A549 (cell line): Measurements from ENCODE around the gene PLN. TPM values are rescaled to one million over a fixed set of nuclear protein-coding genes. Genes with fewer than 3 reads are reported as not detected.

Experiments
- ATAC-seq, 2 experiments: fragments of 200-7000 bp in 1 of 2; fragments of >200 bp in 1 of 2; cut with Nextera tagmentation in 1 of 2; cut with Tn5 transposase in 1 of 2; 3 replicates each; pipeline versions ENCODE4 v1.8.0 to v1.9.1; 2018 to 2020; ENCODE audit warnings: mild to moderate bottlenecking in 1 of 2, moderate library complexity in 1 of 2
- CTCF ChIA-PET: fragments of 300-600 bp; sonication (Branson Sonifier 250); formaldehyde crosslinking; extraction: SDS; loops from one replicate; lab custom pipeline; 2021; ENCODE audit warnings: antibody characterized with exemption, inconsistent platforms; lab: Yijun Ruan, JAX
- POLR2A ChIA-PET: fragments of 350-600 bp; formaldehyde crosslinking; extraction: SDS; loops from one replicate; lab custom pipeline; 2021; ENCODE audit warnings: antibody characterized with exemption, inconsistent platforms; lab: Yijun Ruan, JAX
- DNase-seq, 2 experiments: peaks; one replicate each; pipeline versions ENCODE4 v3.0.0 to v3.0.0-alpha.2; 2011 to 2016; ENCODE audit warnings: low read depth in 1 of 2, low spot score in 1 of 2
- FAIRE-seq: peaks from 2 replicates; lab custom pipeline; 2011; peaks lifted over from hg19 to GRCh38; lab: Jason Lieb, UNC
- H3K27ac ChIP-seq, 2 experiments: fragments of >200 bp; sonication (Bioruptor Twin); formaldehyde crosslinking; 3 replicates each; pipeline ENCODE4 v1.5.1; 2016 to 2017
- H3K4me1 ChIP-seq: fragments of >200 bp; sonication (Bioruptor Twin); formaldehyde crosslinking; 3 replicates; pipeline ENCODE4 v1.6.1; 2016
- H3K4me2 ChIP-seq: fragments of >200 bp; sonication (Bioruptor Twin); formaldehyde crosslinking; 3 replicates; pipeline ENCODE4 v1.6.1; 2016
- H3K4me3 ChIP-seq: fragments of >200 bp; sonication (Bioruptor Twin); formaldehyde crosslinking; 3 replicates; pipeline ENCODE4 v1.5.1; 2016
- H3K9me3 ChIP-seq: fragments of >200 bp; sonication (Bioruptor Twin); formaldehyde crosslinking; 3 replicates; pipeline ENCODE4 v1.6.1; 2016
- CBX8 ChIP-seq: fragments of 200-600 bp; sonication (generic); IDR thresholded peaks from 2 replicates; pipeline ENCODE4 v1.6.1; 2016
- CEBPB ChIP-seq, 2 experiments: fragments of >200 bp in 1 of 2; sonication (Bioruptor Twin) in 1 of 2; formaldehyde crosslinking in 1 of 2; IDR thresholded peaks; 2 replicates each; pipeline ENCODE4 v1.6.1; 2012 to 2016
- ESRRA ChIP-seq: fragments of 150-350 bp; IDR thresholded peaks from 2 replicates; pipeline ENCODE4 v1.6.1; 2014; ENCODE audit warnings: mild to moderate bottlenecking, low read length, borderline replicate concordance
- FOXS1 ChIP-seq: fragments of 250-450 bp; sonication (Bioruptor Pico); IDR thresholded peaks from 2 replicates; pipeline ENCODE4 v1.5.0; 2020; ENCODE audit warnings: mild to moderate bottlenecking, moderate library complexity
- GATA3 ChIP-seq: IDR thresholded peaks from 2 replicates; pipeline ENCODE4 v1.6.1; 2012; ENCODE audit warnings: borderline replicate concordance
- HDAC2 ChIP-seq: fragments of 200-600 bp; sonication (generic); IDR thresholded peaks from 2 replicates; pipeline ENCODE4 v1.6.1; 2016
- HOXA7 ChIP-seq: fragments of 250-450 bp; sonication (Bioruptor Pico); IDR thresholded peaks from 2 replicates; pipeline ENCODE4 v1.5.0; 2020; ENCODE audit warnings: mild to moderate bottlenecking, moderate library complexity
- HOXB13 ChIP-seq: fragments of 250-450 bp; sonication (Bioruptor Pico); IDR thresholded peaks from 2 replicates; pipeline ENCODE4 v1.5.0; 2020; ENCODE audit warnings: low read depth, mild to moderate bottlenecking, moderate library complexity
- HOXB5 ChIP-seq: fragments of 250-450 bp; sonication (Bioruptor Pico); IDR thresholded peaks from 2 replicates; pipeline ENCODE4 v1.5.0; 2020; ENCODE audit warnings: mild to moderate bottlenecking, moderate library complexity
- JUN ChIP-seq, 2 experiments: fragments of >200 bp; sonication (Bioruptor Twin); formaldehyde crosslinking; IDR thresholded peaks; 2 replicates in 1 of 2; 3 replicates in 1 of 2; pipeline ENCODE4 v1.6.1; 2016 to 2017
- KDM1A ChIP-seq: fragments of 200-600 bp; sonication (generic); IDR thresholded peaks from 2 replicates; pipeline ENCODE4 v1.6.1; 2016; ENCODE audit warnings: low read depth, mild to moderate bottlenecking
- KDM5A ChIP-seq: fragments of 200-600 bp; sonication (generic); IDR thresholded peaks from 2 replicates; pipeline ENCODE4 v1.6.1; 2016; ENCODE audit warnings: antibody characterized with exemption, mild to moderate bottlenecking
- NFE2L2 ChIP-seq: fragments of 150-350 bp; conservative IDR thresholded peaks from 2 replicates; pipeline ENCODE4 v1.6.1; 2014; ENCODE audit warnings: low read length
- RAD21 ChIP-seq, 2 experiments: fragments of >200 bp in 1 of 2; sonication (Bioruptor Twin) in 1 of 2; formaldehyde crosslinking in 1 of 2; IDR thresholded peaks in 1 of 2; conservative IDR thresholded peaks in 1 of 2; 2 replicates in 1 of 2; 3 replicates in 1 of 2; pipeline ENCODE4 v1.6.1; 2012 to 2018; ENCODE audit warnings: inconsistent platforms in 1 of 2
- RFX5 ChIP-seq: fragments of 450-650 bp; IDR thresholded peaks from 2 replicates; pipeline ENCODE4 v1.7.1; 2014; ENCODE audit warnings: antibody characterized with exemption, mild to moderate bottlenecking, moderate library complexity
- TFCP2L1 ChIP-seq: fragments of 250-450 bp; sonication (Bioruptor Pico); IDR thresholded peaks from 2 replicates; pipeline ENCODE4 v1.5.0; 2021; ENCODE audit warnings: mild to moderate bottlenecking
- TP53 ChIP-seq: fragments of 250-450 bp; sonication (Bioruptor Pico); IDR thresholded peaks from 2 replicates; pipeline ENCODE4 v1.5.0; 2021; ENCODE audit warnings: mild to moderate bottlenecking, moderate library complexity
- ZFP36 ChIP-seq: fragments of 450-650 bp; IDR thresholded peaks from 2 replicates; pipeline ENCODE4 v1.6.1; 2014; ENCODE audit warnings: borderline replicate concordance; ENCODE audit not compliant: partially characterized antibody
- ZNF302 ChIP-seq: fragments of 250-450 bp; sonication (Bioruptor Pico); IDR thresholded peaks from 2 replicates; pipeline ENCODE4 v1.9.0; 2021; ENCODE audit warnings: inconsistent platforms, mild to moderate bottlenecking, moderate library complexity
- WGBS: methylation state at CpG from one replicate; pipeline ENCODE4 v1.1.6; 2017; ENCODE audit errors: missing lambda C conversion rate; 5-methylcytosine and 5-hydroxymethylcytosine counted together
- polyA plus RNA-seq, 4 experiments: library from polyadenylated mRNA; depleted of rRNA in 3 of 4; stranded (reverse); fragments of >200 nt; fragmentation: RNase III in 1 of 4; extraction: RNeasy Plus Mini Kit Qiagen cat#74134 plus additional on column Dnase treatment in 1 of 4; gene quantifications; 2 replicates in 3 of 4; 3 replicates in 1 of 4; pipeline ENCODE4 v1.2.3, GENCODE V29; 2011 to 2017
- TF ChIP-seq, protein P1 (sequence below): IDR thresholded peaks from 2 replicates; pipeline ENCODE4 v1.6.1; 2012; ENCODE audit warnings: low read depth, borderline replicate concordance
- TF ChIP-seq, protein P2 (sequence below): IDR thresholded peaks from 2 replicates; pipeline ENCODE4 v1.6.1; 2012

Gene PLN
- polyA plus RNA-seq, 2 of the 4 experiments (the other 2 are of a cell fraction): not detected

DNA sequence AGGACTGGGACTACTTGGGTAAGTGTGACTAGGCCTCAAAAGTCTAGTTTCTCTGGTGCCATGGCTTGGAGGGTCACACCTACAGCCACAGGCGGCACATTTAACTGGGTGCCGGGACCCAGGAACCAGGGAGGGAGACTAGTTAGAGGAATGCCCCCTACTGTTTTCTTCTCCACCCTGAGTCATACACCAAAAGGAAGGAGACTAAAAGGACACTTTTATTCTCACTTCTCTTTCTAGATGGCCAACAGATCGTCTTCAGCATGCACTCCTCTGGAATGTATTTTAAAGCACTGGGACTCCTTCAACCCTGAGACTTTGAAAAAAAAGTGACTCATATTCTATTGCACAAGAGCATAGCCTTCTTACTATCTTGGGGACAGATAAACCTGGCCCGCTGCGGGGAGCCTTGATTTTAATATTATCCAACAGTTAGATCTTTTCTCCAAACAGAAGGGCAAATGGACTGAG lies 33.4 kb downstream of the PLN start:
- Histone ChIP-seq H3K4me2 (no peak overlapping the region), H3K9me3 (peaks cover 6% of the 10 kb centered on the region; the same call in 2 of the 3 replicates), H3K4me1 (no peaks in the 10 kb centered on the region), H3K4me3 (no peak overlapping the region), H3K27ac (no peak overlapping the region)
- no peak for ATAC-seq
- ChIA-PET POLR2A (no interaction called here), CTCF (no interaction called here)
- WGBS: 90% methylated on average over 5 of the region's 5 CpGs
- FAIRE-seq: no peak
- no peak for DNase-seq
- no peak for TF ChIP-seq HOXB13 (CRISPR knock-in tag)
- TF ChIP-seq CEBPB (IDR thresholded peaks at IDR 0.05): peak in 1 of 2 experiments; percentile 40; a peak in 1 of 4 replicates

DNA sequence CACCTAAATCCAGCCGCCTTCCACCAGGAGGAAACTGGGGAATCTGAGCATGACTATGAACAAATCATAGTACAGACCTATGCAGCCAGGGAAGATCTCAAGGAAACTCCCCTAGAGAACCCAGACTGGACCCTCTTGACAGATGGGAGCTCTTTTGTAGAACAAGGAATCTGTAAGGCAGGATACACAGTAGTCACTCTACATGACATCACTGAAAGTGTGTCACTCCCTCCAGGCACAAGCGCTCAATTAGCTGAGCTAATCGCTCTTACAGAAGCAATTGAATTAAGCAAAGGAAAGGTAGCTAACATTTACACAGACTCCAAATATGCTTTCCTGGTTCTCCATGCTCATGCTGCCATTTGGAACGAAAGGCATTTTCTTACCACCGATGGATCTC lies 36.8 kb downstream of the PLN start:
- FAIRE-seq: no peak

DNA sequence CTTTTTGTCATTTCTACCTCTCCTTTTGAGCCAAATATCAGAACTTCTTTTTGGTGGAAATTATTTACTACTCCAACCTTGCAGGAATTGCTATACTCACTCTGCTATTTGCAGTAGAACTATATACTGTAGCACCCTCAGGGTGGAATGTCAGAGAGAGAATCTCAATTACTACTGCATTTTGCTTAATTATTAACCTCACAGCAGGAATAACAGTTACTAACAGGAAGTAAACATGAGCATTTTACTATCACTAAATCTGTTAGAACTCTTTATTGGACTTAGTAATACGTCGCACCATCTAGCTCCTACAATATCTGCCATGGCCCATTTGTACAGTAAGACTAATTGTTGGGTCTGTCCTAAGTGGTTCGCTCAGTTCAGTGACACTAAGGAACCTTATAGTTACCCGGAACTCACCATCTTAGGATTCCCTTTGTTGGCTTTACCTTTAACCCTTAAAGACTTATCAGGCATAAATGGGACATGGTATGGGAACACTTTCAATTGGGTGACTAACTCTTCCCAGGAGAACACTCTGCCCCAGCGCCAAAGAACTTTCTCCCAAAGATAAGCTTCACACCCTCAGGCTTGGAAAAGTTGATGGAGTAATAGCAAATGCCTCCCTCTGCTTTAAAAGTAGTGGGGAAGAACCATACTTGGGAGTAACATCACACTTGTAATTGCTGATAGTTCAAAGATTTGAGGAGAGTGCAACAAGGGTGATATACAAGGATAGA lies 38.8 kb downstream of the PLN start:
- CTCF ChIA-PET: no interaction called here

More for the DNA sequence above, 36.8 kb downstream of the PLN start:
- ChIA-PET CTCF (interaction anchor here (0.7 to 2.0 kb wide), 2 partner anchors 15 to 19 kb away, joined by 3 to 4 read pairs; no protein-coding TSS in a partner anchor), POLR2A (no interaction called here)
- Histone ChIP-seq H3K4me2 (no peak overlapping the region), H3K4me3 (no peak overlapping the region), H3K4me1 (peaks cover 5% of the 10 kb centered on the region; the same call in 1 of the 3 replicates), H3K27ac (no peak overlapping the region), H3K9me3 (no peaks in the 10 kb centered on the region)
- ATAC-seq (no peak), DNase-seq (no peak)
- WGBS: 97% methylated on average over 5 of the region's 5 CpGs
- no peak for TF ChIP-seq RFX5
- TF ChIP-seq, protein P1, sequence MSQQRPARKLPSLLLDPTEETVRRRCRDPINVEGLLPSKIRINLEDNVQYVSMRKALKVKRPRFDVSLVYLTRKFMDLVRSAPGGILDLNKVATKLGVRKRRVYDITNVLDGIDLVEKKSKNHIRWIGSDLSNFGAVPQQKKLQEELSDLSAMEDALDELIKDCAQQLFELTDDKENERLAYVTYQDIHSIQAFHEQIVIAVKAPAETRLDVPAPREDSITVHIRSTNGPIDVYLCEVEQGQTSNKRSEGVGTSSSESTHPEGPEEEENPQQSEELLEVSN: no peak
- no peak for TF ChIP-seq RAD21 (conservative IDR thresholded peaks at IDR 0.05 in 1 of 2, IDR thresholded peaks at IDR 0.05 in 1 of 2)
- TF ChIP-seq ZFP36: no peak
- TF ChIP-seq FOXS1 (CRISPR knock-in tag): no peak
- TF ChIP-seq KDM1A: no peak
- TF ChIP-seq GATA3: no peak
- no peak for TF ChIP-seq HOXB5
- TF ChIP-seq NFE2L2: no peak
- TF ChIP-seq, protein P2, sequence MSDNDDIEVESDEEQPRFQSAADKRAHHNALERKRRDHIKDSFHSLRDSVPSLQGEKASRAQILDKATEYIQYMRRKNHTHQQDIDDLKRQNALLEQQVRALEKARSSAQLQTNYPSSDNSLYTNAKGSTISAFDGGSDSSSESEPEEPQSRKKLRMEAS: no peak
- no peak for TF ChIP-seq KDM5A
- no peak for TF ChIP-seq JUN (IDR thresholded peaks at IDR 0.05)
- TF ChIP-seq HDAC2: no peak
- no peak for TF ChIP-seq TFCP2L1 (CRISPR knock-in tag)
- TF ChIP-seq CBX8: no peak
- no peak for TF ChIP-seq HOXB13 (CRISPR knock-in tag)
- TF ChIP-seq ZNF302: no peak

DNA sequence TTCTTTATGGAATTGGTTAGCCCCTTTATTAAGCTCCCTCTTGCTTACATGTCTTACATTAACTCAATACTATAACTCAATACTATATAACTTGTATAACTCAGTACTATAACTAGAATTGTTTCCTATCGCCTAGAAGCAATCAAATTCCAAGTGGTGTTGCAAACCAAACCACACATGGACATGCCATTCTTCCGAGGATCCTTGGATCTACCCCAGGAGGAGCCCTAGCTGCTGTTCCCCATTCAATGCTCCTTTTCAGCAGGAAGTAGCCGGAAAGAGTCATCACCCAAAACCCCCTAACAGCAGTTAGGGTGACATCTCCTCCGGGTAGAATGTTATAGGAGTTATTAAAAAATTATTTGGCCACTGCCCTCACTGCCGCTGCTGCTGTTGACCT lies 40.5 kb downstream of the PLN start:
- H3K4me3 ChIP-seq: no peak overlapping the region
- no peak for TF ChIP-seq ESRRA
- TF ChIP-seq, all 56 proteins: peak for 0
- ChIA-PET CTCF (no interaction called here), POLR2A (no interaction called here)
- 98% methylated on average over 5 of the region's 5 CpGs for whole genome bisulfite sequencing
- Histone ChIP-seq H3K4me2 (no peak overlapping the region), H3K27ac (no peak overlapping the region), H3K4me1 (peaks cover 5% of the 10 kb centered on the region; the same call in 1 of the 3 replicates), H3K9me3 (no peaks in the 10 kb centered on the region)
- FAIRE-seq: no peak
- DNase-seq: no peak
- ATAC-seq: no peak

More for the DNA sequence above, 38.8 kb downstream of the PLN start:
- DNase-seq (no peak), ATAC-seq (no peak), FAIRE-seq (no peak)
- H3K9me3 ChIP-seq: no peaks in the 10 kb centered on the region
- peaks cover 5% of the 10 kb centered on the region; the same call in 1 of the 3 replicates for H3K4me1 ChIP-seq
- POLR2A ChIA-PET: no interaction called here
- WGBS: 81% methylated on average over 5 of the region's 5 CpGs
- H3K4me2 ChIP-seq: no peak overlapping the region
- no peak overlapping the region for H3K27ac ChIP-seq
- no peak overlapping the region for H3K4me3 ChIP-seq
- TF ChIP-seq CBX8 (no peak), TP53 (CRISPR knock-in tag) (no peak), HOXA7 (no peak)
